B cell (primary cell): ENCODE measurements around the gene UTP15. TPM values are rescaled to one million over a fixed set of nuclear protein-coding genes. Genes with fewer than 3 reads are reported as not detected.

Experiments
- ATAC-seq: fragments of 200-7000 bp; cut with Tn5 transposase; one replicate; pipeline ENCODE4 v1.10.0; 2021; ENCODE audit warnings: low read depth, mild to moderate bottlenecking, moderate number of reproducible peaks, moderate library complexity
- CTCF ChIA-PET: fragments of 350-600 bp; sonication (Branson Sonifier 250); formaldehyde crosslinking; loops from one replicate; lab custom pipeline; 2021; ENCODE audit warnings: antibody characterized with exemption, inconsistent platforms; lab: Charles Lee
- POLR2A ChIA-PET: fragments of 350-600 bp; sonication (Branson Sonifier 250); formaldehyde crosslinking; loops from one replicate; lab custom pipeline; 2021; ENCODE audit warnings: antibody characterized with exemption; lab: Charles Lee
- DNase-seq: peaks from one replicate; pipeline ENCODE4 v3.0.0; 2013
- H2AFZ ChIP-seq: 2 replicates; pipeline ENCODE4 v1.6.1; 2012; ENCODE audit warnings: mild to moderate bottlenecking, low read depth, low read length; ENCODE audit not compliant: insufficient read depth, poor library complexity, severe bottlenecking
- H3K27ac ChIP-seq, 2 donors: 1 replicate in 1 of 2; 2 replicates in 1 of 2; pipeline ENCODE4 v1.5.1; 2012 to 2013; ENCODE audit warnings: low read length in 2 of 2, mild to moderate bottlenecking in 2 of 2, moderate library complexity in 1 of 2
- H3K27me3 ChIP-seq, 4 experiments: fragments of 200-600 bp in 1 of 4; sonication (generic) in 1 of 4; replicated peaks in 1 of 4; 1 replicate in 2 of 4; 2 replicates in 2 of 4; pipeline versions ENCODE4 v1.6.1 to v1.7.0; 2013 to 2016; ENCODE audit warnings: low read length in 3 of 4, mild to moderate bottlenecking in 2 of 4, mixed read lengths in 1 of 4, moderate library complexity in 1 of 4; ENCODE audit not compliant: insufficient read depth in 4 of 4, control insufficient read depth in 3 of 4; ENCODE audit errors: control extremely low read depth in 1 of 4
- H3K36me3 ChIP-seq, 2 experiments: replicated peaks in 1 of 2; 1 replicate in 1 of 2; 2 replicates in 1 of 2; pipeline versions ENCODE4 v1.6.1 to v1.7.1; 2013; ENCODE audit warnings: low read length in 1 of 2; ENCODE audit not compliant: insufficient read depth in 2 of 2, control insufficient read depth in 1 of 2; ENCODE audit errors: control extremely low read depth in 1 of 2, extremely low read depth in 1 of 2
- H3K4me1 ChIP-seq, 2 donors: fragments of 200-600 bp in 1 of 2; sonication (generic) in 1 of 2; 1 replicate in 1 of 2; 2 replicates in 1 of 2; pipeline versions ENCODE4 v1.5.1 to v1.6.1; 2013 to 2017; ENCODE audit warnings: low read length in 2 of 2; ENCODE audit not compliant: control insufficient read depth in 2 of 2, insufficient read depth in 2 of 2
- H3K4me2 ChIP-seq: replicated peaks from 2 replicates; pipeline ENCODE3; 2012; ENCODE audit warnings: mild to moderate bottlenecking, low read depth, low read length; ENCODE audit not compliant: poor library complexity, severe bottlenecking
- H3K4me3 ChIP-seq, 5 experiments: fragments of 200-600 bp in 1 of 5; sonication (generic) in 1 of 5; 1 replicate in 3 of 5; 2 replicates in 2 of 5; pipeline versions ENCODE4 v1.5.1 to v1.7.0; 2011 to 2016; ENCODE audit warnings: low read length in 4 of 5, mild to moderate bottlenecking in 4 of 5, low read depth in 2 of 5, control low read depth in 1 of 5, moderate library complexity in 1 of 5; ENCODE audit not compliant: insufficient read depth in 1 of 5; ENCODE audit errors: control extremely low read depth in 1 of 5, extremely low read depth in 1 of 5
- H3K79me2 ChIP-seq: fragments of 200-600 bp; sonication (generic); one replicate; pipeline ENCODE4 v1.6.0; 2016; ENCODE audit warnings: low read length; ENCODE audit not compliant: control insufficient read depth, insufficient read depth
- H3K9ac ChIP-seq: fragments of 200-600 bp; sonication (generic); 2 replicates; pipeline ENCODE4 v1.6.1; 2017; ENCODE audit warnings: mild to moderate bottlenecking, low read length, moderate library complexity
- H3K9me3 ChIP-seq, 3 donors: one replicate each; pipeline versions ENCODE4 v1.6.1 to v1.7.1; 2013; ENCODE audit warnings: low read length in 2 of 3; ENCODE audit not compliant: control insufficient read depth in 2 of 3, insufficient read depth in 1 of 3; ENCODE audit errors: control extremely low read depth in 1 of 3
- H4K20me1 ChIP-seq: 2 replicates; pipeline ENCODE4 v1.6.0; 2012; ENCODE audit warnings: mild to moderate bottlenecking, low read length; ENCODE audit not compliant: insufficient read depth, control insufficient read depth, poor library complexity, severe bottlenecking
- H3K27ac Mint-ChIP-seq: one replicate; pipeline ENCODE4 v1.8.0; 2021; ENCODE audit warnings: mixed read lengths
- H3K27me3 Mint-ChIP-seq: one replicate; pipeline ENCODE4 v1.8.0; 2021; ENCODE audit warnings: mixed read lengths
- H3K4me1 Mint-ChIP-seq: one replicate; pipeline ENCODE4 v1.8.0; 2021; ENCODE audit warnings: mixed read lengths
- H3K4me3 Mint-ChIP-seq: one replicate; pipeline ENCODE4 v1.8.0; 2021; ENCODE audit warnings: mixed read lengths
- H3K9me3 Mint-ChIP-seq: one replicate; pipeline ENCODE4 v1.8.0; 2022; ENCODE audit warnings: mixed read lengths; ENCODE audit not compliant: insufficient read depth
- EZH2 ChIP-seq: IDR thresholded peaks from 2 replicates; pipeline ENCODE4 v1.6.1; 2012; ENCODE audit warnings: borderline replicate concordance, low read depth, mild to moderate bottlenecking, moderate library complexity, low read length; ENCODE audit not compliant: insufficient read depth, poor library complexity, severe bottlenecking
- WGBS: methylation state at CpG from one replicate; pipeline ENCODE4 v1.1.5; 2013; ENCODE audit warnings: missing lambda C conversion rate; ENCODE audit not compliant: insufficient coverage; 5-methylcytosine and 5-hydroxymethylcytosine counted together
- intact Hi-C: fragments of 100-400 bp; cut with micrococcal nuclease; formaldehyde crosslinking; loops from one replicate; pipeline ENCODE4 v1.10.0; 2022
- polyA plus RNA-seq: library from polyadenylated mRNA; depleted of rRNA; stranded (reverse); fragments of >200 nt; gene quantifications from 2 replicates; pipeline ENCODE4 v1.2.3, GENCODE V29; 2012
- total RNA-seq, 2 donors: library from RNA; stranded (reverse); fragments of 120-200 nt in 1 of 2; gene quantifications; 1 replicate in 1 of 2; 2 replicates in 1 of 2; pipeline versions ENCODE4 v1.2.3 to v1.2.4, GENCODE V29; 2013 to 2022
- TF ChIP-seq, protein P1 (sequence below): fragments of 200-600 bp; IDR thresholded peaks from one replicate; pipeline ENCODE4 v1.8.0; 2022; ENCODE audit warnings: antibody characterized with exemption, mild to moderate bottlenecking

UTP15 gene
- total and polyA plus RNA-seq, 2 donors (not counting 1 experiment from before 2014, with no cell fraction given) = 17.1 to 25.3 TPM

DNA sequence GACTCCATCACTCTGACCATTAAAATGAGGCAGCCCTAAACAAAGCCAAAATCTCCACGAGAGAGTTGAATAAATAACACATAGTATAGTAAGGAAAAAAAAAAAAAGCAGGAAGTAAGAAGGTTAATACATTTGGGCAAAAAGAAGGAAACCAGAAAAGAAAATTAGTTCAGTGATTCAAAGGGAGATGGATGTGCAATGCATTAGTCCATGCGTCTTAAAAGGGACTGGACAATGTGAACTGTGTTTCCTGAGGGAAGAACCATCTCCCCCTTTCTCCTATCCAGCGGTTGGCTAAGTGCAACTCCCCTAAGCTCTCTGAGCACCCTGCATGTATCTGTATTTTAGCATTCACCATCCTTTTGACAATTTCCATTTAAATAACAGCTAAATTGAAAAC, 1.5 kb upstream of the UTP15 start:
- DNase-seq (no peak), ATAC-seq (no peak)
- intact Hi-C loops = loop anchor here (2.0 to 10.0 kb wide), 5 partner anchors 719 to 1951 kb away; partner anchors contain the start of genes CERT1, ENC1, HMGCR and MRPS27
- peaks cover 2 to 15% of the 10 kb centered on the region in 2 experiments for H3K36me3 ChIP-seq
- 92% methylated on average over 2 of the region's 3 CpGs for WGBS
- H3K27me3 ChIP-seq = no peaks in the 10 kb centered on the region
- H2AFZ ChIP-seq = no peak overlapping the region
- no peaks in the 10 kb centered on the region for H4K20me1 ChIP-seq
- Mint-ChIP-seq H3K9me3 (no peaks in the 10 kb centered on the region), H3K27ac (peak overlapping the region; percentile 3), H3K4me1 (peaks cover 36% of the 10 kb centered on the region), H3K4me3 (peak overlapping the region; percentile 88), H3K27me3 (no peaks in the 10 kb centered on the region)
- ChIA-PET POLR2A (no interaction called here), CTCF (interaction anchor here (0.9 to 2.3 kb wide), 4 partner anchors 26 to 65 kb away, joined by 3 to 6 read pairs (median 4); no protein-coding TSS in a partner anchor)
- peaks cover 58% of the 10 kb centered on the region for H3K79me2 ChIP-seq
- TF ChIP-seq, protein P1, sequence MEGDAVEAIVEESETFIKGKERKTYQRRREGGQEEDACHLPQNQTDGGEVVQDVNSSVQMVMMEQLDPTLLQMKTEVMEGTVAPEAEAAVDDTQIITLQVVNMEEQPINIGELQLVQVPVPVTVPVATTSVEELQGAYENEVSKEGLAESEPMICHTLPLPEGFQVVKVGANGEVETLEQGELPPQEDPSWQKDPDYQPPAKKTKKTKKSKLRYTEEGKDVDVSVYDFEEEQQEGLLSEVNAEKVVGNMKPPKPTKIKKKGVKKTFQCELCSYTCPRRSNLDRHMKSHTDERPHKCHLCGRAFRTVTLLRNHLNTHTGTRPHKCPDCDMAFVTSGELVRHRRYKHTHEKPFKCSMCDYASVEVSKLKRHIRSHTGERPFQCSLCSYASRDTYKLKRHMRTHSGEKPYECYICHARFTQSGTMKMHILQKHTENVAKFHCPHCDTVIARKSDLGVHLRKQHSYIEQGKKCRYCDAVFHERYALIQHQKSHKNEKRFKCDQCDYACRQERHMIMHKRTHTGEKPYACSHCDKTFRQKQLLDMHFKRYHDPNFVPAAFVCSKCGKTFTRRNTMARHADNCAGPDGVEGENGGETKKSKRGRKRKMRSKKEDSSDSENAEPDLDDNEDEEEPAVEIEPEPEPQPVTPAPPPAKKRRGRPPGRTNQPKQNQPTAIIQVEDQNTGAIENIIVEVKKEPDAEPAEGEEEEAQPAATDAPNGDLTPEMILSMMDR = no peak
- TF ChIP-seq EZH2 = no peak
- H3K9me3 ChIP-seq = no peaks in the 10 kb centered on the region
- peaks cover 18 to 23% of the 10 kb centered on the region in 2 donors for H3K4me1 ChIP-seq
- peak overlapping the region; percentile 92 for H3K4me2 ChIP-seq
- H3K27ac ChIP-seq = peak overlapping the region in 1 of 2 donors; percentile 97
- peak overlapping the region; percentile 90 for H3K9ac ChIP-seq
- peak overlapping the region in 3 of 5 experiments; percentile 92 to 97 (median 95) for H3K4me3 ChIP-seq

DNA sequence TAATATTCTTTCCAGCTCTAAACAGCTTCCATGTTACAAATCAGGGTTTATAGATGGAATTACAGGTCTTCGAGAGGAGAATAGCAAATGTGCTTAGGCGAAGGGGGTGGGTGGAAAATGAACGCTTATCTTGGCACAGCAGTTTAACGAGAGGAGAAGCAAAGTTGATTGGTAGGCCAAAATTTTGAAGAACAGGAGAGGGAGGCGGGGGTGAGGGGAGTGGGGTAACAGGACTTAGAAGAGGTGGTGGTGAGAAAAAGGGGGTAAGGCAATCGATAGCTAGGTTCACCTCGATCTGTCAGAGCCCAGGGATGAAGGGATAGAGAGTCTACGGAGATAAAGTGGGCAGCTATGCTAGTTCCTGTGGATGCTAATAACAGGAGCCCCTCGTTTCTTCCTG, 868 bp upstream of the UTP15 start:
- peak overlapping the region; percentile 97 for H3K27ac Mint-ChIP-seq
- Histone ChIP-seq H3K4me1 (peaks cover 18 to 23% of the 10 kb centered on the region in 2 donors), H3K9me3 (no peaks in the 10 kb centered on the region), H3K4me3 (peak overlapping the region; percentile 77 to 97 (median 92)), H2AFZ (peak overlapping the region; percentile 96), H3K27me3 (no peaks in the 10 kb centered on the region), H4K20me1 (no peaks in the 10 kb centered on the region), H3K4me2 (peak overlapping the region; percentile 92), H3K27ac (peak overlapping the region; percentile 92 to 97), H3K79me2 (peaks cover 58% of the 10 kb centered on the region), H3K36me3 (peaks cover 4 to 15% of the 10 kb centered on the region in 2 experiments), H3K9ac (peak overlapping the region; percentile 90)
- TF ChIP-seq, protein P1 = no peak
- TF ChIP-seq EZH2 = no peak
- CTCF ChIA-PET = interaction anchor here (0.9 to 2.3 kb wide), 3 partner anchors 26 to 65 kb away, joined by 3 to 6 read pairs (median 5); no protein-coding TSS in a partner anchor
- H3K4me3 Mint-ChIP-seq = peak overlapping the region; percentile 88
- no peak for DNase-seq
- POLR2A ChIA-PET = interaction anchor here (1.1 to 1.4 kb wide), 2 partner anchors 10 to 66 kb away, joined by 3 to 4 read pairs; partner anchors contain the start of gene BTF3
- 0% methylated on average over 7 of the region's 9 CpGs for WGBS
- no peaks in the 10 kb centered on the region for H3K9me3 Mint-ChIP-seq
- H3K4me1 Mint-ChIP-seq = peaks cover 36% of the 10 kb centered on the region
- ATAC-seq = no peak
- no peaks in the 10 kb centered on the region for H3K27me3 Mint-ChIP-seq
- intact Hi-C loops = loop anchor here (1.0 to 10.0 kb wide), 7 partner anchors 28 to 1950 kb away; partner anchors contain the start of genes BTF3, CERT1, ENC1 and HMGCR
